ENCODE results near the gene C19orf81.

C19orf81 gene

DNA sequence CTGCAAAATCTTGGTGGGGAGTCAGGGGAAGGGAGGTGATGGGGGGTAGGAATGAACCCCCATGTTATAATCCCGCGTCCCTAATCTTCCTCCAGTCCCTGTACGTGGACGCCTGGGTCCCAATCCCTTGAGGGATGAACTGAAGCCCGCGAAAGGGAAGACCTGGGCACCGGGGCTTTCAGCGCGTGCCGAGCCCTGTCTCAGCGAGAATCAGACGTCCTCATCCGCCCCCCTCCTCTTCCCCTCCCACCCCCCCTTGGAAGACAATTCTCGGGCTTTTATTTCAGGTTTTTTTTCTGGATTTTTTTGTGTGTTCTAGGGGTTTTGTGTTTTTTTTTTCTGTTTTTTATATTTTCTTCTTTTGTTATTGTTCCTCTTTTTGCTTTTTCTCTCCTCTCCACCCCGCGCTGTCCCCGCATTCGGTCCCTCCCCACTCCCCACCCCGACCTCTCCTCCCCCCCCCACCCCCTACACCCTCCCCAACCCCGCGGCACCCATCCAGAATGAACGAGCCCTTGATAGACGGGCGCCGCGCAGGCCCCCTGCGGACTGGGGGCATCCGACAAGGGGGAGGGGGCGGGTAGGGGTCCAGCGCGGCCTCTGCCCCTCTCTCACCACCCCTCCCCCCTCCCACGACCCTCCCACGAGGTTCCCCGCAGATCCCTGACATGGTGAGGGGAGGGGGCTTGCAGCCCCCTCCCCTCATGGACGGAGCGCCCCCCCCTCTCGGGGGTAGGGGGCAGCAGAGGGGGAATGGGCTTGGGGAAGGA, 10.3 kb downstream of the C19orf81 start:
- no peak for DNase-seq

DNA sequence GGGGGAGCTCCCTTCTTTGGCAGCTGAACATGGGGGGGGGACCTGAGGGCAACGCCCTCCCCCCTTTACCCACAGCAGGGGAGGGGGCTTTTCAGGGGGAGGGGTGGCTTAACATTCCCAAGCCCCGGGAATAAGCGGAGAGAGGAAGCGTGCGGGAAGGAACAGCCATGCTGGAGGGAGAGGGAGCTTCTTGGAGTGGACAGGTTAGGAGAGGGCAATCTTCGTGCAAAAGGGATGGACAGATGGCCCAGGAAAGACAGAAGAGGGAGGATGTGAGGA, 10.8 kb downstream of the C19orf81 start:
- no peak for DNase-seq

DNA sequence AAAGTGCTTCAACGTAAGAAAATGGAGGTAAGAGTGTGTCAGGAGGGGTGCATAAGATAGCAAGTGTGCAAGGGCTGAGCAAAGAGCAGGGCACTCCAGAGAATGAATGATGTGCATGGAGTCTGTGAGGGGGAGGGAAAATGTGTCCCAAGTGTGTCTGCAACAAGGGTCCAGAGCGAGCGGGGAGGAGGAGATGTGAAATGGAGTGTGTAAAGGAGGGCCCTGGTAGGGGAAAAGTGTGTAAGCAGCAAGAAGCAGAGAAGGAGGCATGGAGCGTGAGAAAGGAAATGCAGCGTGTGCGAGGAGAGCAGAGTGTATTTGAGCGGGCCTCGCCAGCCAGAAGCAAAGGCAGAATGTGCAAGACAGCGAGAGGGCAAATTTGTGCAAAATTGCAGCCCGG, 11.8 kb downstream of the C19orf81 start:
- no peak for DNase-seq

DNA sequence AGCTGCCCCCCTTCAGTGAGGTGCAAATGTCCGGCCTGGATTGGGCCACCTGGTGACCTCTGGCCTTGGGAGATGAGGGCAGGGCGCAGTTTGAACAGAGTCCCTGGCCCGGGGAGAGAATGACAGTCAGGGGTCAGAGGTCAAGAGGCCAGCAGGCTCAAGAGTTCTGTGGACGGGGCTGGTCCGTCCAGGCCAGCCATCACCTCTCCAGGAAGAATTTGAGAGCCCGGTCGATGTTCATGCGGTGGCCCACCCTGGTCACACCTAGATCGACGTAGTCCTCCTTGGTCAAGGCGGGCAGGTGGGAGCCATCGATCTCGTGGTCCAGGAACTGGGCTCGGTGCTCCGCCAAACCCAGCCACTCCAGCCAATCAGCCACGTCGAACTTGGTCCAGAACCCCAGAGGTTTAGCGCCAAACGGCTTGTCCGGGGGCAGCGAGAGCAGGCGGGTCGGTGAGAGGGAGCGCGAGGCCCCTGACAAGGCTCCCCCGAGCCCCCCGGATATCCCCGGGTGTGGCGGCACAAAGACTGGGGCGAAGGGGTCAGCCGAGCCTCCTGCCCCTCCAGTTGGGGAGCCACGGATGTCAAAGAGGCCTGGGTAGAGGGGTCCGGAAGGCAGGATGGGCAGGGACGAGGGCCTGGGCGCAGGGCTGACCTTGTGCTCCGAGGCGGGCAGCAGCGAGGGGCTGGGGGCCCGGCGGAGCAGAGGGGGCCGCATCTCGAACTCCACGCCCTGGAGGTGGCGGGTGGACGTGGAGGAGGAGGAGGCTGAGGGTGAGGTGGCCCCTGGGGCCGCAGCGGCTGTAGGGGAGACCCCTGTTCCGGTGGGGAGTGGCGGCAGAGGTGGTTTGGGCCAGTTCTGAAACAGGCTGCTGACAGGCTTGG, 12.8 kb downstream of the C19orf81 start:
- DNase-seq: no peak

DNA sequence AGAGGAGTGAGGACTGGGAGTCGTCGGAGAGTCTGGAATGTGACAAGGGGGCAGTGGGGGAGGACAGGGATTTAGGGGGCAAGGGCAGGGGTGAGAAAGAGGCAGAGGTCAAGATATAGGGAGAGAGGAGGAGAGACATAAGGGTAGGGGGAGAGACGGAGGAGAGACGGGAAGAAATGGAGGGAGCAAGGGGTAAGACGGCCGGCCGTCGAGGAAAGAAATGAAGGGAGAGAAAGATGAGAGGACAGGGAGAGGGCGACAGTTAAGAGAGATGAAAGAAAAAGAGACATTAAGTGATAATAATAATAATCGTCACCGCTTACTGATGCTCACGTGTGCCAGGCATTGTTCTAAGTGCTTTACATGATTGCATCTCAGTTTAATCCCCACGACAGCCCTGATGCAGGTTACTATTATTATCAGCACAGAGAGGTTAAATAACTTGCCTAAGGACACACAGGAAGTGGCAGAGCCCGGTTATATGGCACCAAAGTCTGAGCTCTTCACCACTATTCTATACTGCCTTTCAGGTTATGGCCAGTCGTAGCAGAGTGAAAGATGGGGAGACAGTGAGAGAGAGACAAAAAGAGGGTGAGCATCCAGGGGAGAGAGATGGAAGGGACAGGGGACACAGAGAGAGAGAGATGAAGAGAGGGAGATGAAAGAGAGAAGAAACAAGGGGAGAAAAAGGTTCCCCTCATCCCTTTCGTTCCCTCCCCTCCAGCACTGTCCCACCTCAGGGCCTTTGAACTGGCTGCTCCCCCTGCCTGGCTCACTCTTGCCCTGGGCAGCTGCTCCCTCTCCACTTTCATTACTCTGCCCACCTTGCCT, 13.6 kb downstream of the C19orf81 start:
- DNase-seq: no peak

GRCh38 chr19:50663482-50663790, 14.2 kb downstream of the C19orf81 start:
- no peak for DNase-seq

GRCh38 chr19:50664204-50664603, 15.0 kb downstream of the C19orf81 start:
- DNase-seq: no peak

- DNase-seq: no peak
Measured at GRCh38 chr19:50666346-50667176, 17.3 kb downstream of the C19orf81 start.

GRCh38 chr19:50667177-50667758, 18.0 kb downstream of the C19orf81 start:
- DNase-seq: no peak

- no peak for DNase-seq
Measured at GRCh38 chr19:50667759-50668231, 18.6 kb downstream of the C19orf81 start.

DNA sequence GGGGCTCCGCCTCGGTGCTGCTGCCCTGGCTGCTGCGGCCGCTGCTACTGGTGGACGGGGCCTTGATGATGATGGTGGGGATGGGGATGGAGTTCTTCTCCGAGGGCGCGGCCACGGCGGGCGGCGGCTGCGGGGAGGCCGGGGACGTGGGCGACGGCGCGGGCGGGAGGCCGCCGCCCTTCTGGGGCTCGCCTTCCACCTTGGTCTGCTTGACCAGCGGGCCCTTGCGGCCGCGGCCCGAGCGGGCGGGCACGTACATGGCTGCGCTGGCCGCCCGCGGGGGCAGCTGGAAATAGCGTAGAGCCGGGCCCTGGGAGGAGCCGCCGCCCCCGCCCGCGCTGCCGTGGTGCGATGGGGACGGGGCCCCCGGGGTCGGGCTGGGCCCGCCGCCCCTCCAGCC, 19.2 kb downstream of the C19orf81 start:
- no peak for DNase-seq

GRCh38 chr19:50668879-50669278, 19.6 kb downstream of the C19orf81 start:
- no peak for DNase-seq

DNA sequence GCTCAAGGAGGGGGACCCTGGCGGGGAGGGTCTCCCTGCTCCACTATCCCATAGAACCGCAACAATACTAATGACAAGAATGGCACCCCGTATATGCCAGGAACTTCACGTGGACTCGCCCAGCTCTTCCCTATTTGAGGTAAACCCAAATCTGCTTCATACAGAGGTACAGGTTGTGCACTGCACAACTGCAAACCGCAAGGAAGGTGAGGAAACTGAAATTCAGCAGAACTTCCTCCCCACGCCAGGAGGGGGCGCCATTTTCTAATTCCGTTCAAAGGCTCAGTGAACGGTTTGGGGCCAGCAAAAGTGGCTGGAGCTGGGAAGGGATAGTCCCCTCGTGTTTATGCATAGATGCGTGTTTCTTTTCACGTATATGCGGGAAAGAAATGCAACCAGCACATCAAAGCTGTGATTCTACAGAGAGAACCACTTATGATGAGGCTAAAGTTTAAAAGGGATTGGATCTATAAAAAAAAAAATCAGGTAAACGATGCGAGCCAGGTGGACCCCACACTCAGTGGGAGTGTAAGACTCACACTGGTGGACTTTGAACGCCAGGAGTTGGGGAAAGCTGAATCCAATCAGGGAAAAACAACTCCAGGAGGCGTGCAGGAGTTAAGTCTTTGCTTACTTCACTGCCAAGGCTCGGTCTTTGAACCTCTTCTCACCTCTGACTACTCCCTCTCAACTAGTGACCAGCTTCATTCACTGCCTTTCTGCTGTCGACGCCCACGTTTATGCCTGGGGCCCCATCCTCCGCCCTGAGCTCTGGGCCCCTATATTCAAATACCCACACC, 20.3 kb downstream of the C19orf81 start:
- DNase-seq: no peak

DNA sequence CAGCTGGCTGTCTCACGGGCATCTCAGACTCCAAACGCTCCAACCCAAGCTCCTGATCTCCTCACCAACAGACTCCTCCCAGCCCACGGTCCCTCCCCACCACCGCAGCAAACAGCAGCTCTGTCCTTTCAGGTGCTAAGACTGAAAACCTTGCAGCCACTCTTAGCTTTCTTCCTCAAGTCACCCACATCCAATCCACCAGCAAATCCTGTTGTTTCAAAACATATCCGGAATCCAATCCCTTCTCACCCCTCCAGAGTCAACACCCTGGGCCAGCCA, 20.8 kb downstream of the C19orf81 start:
- DNase-seq: no peak

- no peak for DNase-seq
Measured at GRCh38 chr19:50673118-50673517, 23.9 kb downstream of the C19orf81 start.

DNA sequence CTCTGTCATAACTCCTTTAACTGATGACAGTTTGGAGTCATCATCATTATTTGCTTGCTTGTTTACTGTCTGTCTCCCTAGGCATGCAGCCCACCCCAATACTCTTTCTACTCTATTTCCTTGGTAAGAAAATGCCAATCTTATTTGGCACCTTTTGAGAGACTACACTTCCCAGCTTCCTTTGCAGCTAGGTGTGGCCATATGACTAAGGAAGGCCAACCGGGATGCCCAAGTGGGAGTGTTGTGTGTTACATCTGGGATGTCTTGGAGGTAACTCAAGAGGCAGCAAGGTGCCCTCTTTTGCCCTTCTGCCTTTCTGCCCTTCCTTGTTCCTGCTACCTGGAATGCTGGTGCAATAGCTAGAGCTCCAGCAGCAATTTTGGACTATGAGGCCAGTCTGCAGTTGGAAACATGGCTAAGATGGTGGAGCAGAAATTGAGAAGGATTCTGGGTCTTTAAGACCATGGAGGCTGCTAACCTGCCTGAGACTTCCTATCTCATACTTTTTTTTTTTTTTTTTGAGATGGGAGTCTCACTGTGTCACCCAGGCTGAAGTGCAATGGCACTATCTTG, 27.5 kb downstream of the C19orf81 start:
- DNase-seq: no peak

DNA sequence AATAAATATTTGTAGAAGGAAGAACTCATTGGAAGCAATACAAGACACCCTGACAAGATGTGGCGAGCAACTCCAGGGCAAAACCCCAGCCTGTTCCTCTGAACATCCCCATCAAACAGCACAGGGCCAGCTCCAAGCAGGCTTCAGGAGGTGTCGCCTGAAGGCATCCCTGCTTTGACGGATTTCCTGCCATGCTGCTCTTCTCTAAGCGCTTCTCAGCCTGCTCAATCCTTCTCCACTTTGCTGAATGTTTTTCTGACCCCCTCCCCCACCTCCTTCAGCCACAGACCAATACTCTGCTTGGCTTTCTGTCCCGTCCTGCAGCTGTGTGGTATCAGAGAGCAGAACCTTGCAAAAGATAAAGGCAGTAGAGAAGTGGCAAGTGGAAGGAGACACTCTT, 28.4 kb downstream of the C19orf81 start:
- no peak for DNase-seq

- no peak for DNase-seq
Measured at GRCh38 chr19:50678323-50678722, 29.1 kb downstream of the C19orf81 start.

- DNase-seq: peak; percentile 18
Measured at GRCh38 chr19:50679177-50680125, 30.2 kb downstream of the C19orf81 start.

All from SHP77 treated with DMSO at 0.1 percent for 48 hours (cell line).